HG02870 (cell line): ENCODE results near the gene H6PD.
A peak's percentile ranks its signal among the peaks of the same experiment; 100 is the strongest.

ENCODE experiments used
- ATAC-seq: cut with Tn5 transposase; IDR thresholded peaks from one replicate; pipeline ENCODE4 v1.9.1; 2021; ENCODE audit warnings: mild to moderate bottlenecking, moderate library complexity; ENCODE audit not compliant: unreplicated experiment

Gene H6PD

DNA sequence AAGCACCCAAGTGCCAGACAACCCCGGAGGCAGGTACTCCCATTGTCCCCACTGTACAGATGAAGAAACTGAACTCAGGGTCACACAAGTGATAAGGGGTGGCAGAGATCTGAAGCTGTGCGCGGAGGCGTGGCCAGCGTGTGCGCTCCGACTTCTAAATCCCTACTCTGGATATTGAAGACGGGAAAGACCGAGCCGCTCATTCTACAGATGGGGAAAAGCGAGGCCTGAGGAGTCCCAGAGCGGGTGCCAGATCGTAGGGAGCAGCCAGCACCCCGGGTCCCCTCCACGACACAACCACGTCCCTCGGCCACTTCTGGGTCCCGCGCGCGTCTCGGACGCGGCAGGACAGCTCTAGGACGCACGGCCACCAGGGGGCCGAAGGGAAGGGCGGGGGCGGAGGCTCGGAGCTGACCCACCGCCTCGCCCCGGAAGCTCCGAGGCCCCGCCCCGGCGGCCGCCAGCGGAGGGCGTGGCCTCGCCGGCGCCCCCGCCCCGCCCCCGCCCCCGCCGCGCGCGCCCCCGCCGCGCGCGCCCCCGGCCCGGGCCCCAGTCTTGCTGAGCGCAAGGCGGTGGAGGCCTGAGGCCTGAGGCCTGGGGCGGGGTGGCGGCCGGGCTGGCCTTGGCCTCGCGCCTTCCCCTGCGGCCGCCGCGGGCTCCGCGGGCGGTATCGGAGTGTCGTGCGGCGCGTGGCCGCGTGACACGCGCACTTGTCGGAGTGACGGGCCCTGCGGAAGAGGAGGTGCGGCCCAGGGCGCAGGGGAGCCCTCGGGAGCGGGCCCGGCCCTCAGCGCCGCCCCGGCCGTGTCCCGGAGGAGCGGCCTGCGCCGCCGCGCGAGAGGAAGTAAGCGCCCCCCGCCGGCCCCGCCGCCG lies at the start of gene H6PD:
H6PD (plus strand) TSS at position 552 of the 873 bp plus-strand sequence. CDS start 10,161 bp downstream, outside the sequence.
- peak; percentile 61 for ATAC-seq

GRCh38 chr1:9186082-9186859 lies 48.3 kb upstream of the H6PD start:
- no peak for ATAC-seq

DNA sequence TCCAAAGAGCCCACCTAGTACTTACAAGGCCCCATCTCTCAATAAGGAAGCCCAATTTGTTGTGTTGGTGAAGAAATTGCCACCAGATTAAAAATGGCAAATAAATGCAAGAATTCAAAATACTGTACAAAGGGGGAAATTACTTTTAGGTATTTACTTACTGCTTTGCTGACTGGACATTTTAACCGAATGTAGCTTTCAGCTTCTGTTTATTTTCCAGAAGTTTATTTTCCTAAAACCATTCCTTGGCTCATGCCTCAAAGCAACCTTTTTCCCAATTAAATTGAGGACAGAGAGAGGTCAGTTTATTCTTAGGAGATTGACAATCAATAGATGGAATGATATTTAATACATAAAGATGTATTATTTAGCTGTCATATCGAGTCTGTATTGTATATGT lies 47.6 kb upstream of the H6PD start:
- no peak for ATAC-seq

GRCh38 chr1:9190234-9190633 lies 44.3 kb upstream of the H6PD start:
- no peak for ATAC-seq

DNA sequence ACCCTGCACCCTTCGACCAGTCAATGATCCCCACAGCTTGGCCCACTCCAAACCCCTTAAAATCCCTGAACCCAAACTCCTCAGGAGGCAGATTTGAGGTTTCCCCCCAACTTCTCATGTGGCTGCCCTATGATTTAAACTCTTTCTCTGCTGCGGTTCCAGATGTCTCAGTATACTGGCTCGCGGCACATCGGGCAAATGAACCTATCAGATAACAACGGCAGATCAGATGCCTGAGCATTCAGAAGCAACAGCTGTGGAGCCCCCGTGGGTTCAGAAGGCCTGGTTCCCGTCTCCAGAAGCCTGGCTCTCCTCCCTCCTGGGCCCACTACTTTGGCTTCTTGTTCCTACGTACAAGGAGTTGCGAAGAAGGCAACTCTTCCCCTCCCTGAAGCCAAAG lies 43.3 kb upstream of the H6PD start:
- no peak for ATAC-seq

- ATAC-seq = no peak
These were observed 41.9 kb upstream of the H6PD start for GRCh38 chr1:9192578-9193232.

- no peak for ATAC-seq
These were observed 41.3 kb upstream of the H6PD start for GRCh38 chr1:9193233-9193625.

DNA sequence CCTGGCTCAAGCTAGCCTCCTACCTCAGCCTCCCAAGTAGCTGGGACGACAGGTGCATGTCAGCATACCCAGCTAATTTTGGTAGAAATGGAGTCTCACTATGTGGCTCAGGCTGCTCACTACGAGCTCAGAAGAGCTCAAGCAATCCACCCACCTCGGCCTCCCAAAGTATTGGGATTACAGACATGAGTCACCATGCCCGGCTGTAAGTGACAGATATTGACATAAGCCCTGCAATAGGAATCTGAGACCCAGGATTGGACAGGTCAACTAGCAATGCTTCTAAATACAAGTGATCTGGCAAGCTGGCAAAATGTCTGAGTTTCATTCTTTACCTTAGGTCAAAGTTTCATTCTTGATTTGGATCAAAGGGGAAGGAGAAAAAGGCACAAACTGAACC lies 40.5 kb upstream of the H6PD start:
- no peak for ATAC-seq

- no peak for ATAC-seq
These were observed 38.9 kb upstream of the H6PD start for GRCh38 chr1:9195651-9196050.

DNA sequence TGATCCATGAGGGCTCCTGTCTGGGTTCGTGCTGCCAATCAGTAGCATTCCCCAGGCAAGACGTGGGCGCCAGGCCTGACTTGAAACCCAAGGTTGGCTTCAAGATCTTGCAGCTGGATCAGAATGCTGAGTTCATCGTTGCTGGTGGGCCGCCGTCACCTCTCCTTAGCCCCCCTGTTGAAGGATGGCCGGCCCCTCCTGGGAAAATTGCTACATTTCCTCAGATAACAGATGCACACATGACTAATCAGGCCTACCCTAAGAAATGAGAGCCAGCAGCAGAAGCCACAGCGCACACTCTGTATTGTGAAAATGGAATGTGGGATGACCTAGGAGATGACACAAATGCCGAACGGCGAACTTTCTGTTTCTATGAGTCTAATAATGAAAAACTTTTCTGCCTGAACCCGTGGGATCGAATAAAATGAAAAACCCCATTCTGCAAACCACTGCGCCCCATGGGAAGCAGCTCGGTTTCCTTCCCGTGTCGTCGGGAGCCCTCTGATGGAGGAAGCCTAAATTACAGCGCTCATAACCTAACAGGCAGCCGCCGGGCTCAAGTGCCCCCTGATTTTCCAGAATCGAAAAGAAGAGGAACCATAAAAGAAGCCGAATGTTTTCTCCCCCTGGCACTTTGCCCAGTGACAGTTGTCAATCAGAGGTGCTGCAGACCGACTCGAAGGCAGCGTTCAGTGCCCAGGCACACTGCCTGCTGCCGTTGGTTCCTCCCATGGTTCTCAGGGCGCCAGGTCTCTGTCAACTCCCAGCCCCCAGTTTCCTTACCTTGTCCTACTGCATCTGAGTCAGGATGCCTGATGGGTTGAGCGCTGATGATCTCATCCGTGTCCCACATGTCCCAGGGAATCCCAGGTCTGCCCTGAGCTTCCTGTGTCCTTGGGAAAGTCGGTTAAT lies 38.2 kb upstream of the H6PD start:
- ATAC-seq = no peak

DNA sequence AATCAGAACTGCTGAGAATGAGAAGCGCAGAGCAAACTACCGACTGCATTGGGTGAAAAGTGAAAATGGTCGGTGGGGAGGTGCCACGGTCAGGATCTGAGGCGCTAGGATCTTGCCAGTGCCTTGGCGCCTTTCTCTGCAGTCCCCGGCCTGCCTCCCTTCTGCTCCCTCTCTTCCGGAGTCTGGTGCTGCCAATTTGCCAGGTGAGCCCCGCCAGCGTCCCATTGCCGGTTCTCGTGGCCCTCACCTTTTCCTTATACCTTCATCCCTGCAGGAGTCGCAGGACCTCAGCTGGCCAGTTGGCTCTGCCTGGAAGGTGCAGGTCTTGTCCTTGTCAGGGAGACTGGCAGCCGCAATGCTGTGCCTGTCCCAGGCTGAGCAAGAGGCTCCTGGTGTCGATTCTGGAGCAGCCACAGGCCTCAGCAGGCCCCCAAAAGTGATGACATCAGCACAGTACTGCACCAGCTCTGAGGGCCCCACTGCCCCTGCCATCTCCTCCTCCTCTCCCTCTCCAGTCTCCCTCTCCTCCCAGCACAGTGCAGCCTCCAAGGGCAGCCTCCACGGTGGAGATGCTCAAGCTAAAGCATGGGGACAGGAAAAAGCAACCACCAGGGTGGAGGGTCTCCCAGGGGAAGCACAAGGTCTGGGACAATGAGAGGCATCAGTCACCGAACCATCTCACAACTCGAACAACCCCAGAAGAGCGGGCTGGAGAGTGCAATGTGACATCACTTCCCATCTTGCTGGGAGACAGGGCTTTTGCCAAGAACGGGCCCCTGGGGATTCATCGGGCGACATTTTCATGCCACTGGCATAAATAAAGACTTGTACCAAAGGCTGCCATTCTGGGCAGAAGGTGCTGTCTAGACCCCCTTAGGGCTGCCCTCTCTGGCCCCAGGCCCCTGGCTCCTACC lies 37.1 kb upstream of the H6PD start:
- ATAC-seq = no peak

GRCh38 chr1:9198538-9199361 lies 35.8 kb upstream of the H6PD start:
- no peak for ATAC-seq

DNA sequence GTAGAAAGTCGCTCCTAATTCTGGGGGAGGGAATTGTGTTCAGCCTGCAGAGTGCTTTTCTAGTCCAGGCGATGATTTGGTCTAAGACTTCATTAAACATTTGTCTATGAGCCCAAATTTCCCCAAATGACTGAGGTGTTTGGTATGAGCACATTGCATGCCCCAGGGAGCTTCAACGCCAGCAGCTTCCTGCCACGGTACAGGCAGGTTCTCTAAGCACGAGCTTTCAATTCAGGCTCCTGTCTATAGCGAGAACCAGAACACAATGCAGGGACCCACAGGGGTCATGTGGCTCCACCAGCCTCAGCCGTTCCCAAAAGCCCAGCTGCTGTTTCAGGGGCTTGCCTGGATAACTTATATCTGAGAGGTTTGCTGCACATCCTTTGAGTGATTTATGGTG lies 34.1 kb upstream of the H6PD start:
- ATAC-seq = no peak

- no peak for ATAC-seq
These were observed 33.0 kb upstream of the H6PD start for GRCh38 chr1:9201401-9202239.

- ATAC-seq = no peak
These were observed 32.2 kb upstream of the H6PD start for GRCh38 chr1:9202240-9202870.

DNA sequence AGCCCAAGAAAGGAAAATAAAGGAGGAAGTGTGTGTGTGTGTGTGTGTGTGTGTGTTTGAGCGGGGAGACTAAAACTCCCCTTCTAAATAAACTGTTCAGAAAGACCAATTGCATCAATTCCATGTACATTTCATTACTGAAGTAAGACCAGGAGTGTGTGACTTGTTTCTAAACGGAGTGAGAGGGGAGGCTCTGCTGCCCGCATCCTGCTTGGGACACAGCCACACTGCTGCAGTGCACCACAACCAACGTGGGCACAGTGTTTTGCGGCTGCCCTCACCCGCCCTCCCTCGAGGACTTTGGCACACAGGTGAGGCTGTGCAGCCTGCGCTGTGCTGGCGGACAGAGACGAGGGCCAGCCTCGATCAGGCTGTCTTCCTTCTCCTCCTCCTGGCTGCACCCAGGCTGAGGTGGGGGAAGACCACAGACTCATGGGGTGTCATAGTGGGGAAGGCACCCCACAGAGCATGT lies 31.0 kb upstream of the H6PD start:
- no peak for ATAC-seq

DNA sequence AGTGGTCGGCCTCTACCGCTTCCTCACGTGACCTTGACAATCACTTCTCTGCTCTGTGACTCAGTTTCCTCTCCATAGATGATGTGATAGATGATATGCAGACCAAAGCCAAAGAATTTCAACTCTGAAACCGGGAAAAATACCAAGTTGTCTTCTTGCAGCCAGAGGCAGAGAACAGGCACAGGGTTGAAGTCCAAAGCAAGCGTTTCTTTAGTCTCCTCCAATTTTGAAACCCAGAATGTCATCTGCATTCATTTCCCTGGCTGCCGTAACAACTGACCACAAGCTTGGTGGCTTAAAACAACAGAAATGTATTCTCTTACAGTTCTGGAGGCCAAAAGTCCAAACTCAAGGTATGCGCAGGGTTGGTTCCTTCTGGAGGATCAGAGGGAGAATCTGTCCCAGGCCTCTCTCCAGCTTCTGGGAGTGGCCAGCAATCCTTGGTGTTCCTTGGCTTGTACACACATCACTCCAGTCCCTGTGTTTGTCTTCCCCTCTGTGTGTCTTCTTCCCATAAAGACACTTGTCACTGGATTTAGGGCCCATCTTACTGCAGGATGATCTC lies 30.3 kb upstream of the H6PD start:
- no peak for ATAC-seq
